Effector memory CD4-positive, alpha-beta T cell (primary cell): ENCODE measurements around the gene ATRAID.
"Not testable (repeated sequence)": the region's sequence is repeated elsewhere in the genome, so short reads cannot be mapped to it uniquely, and the experiment has no call there.

Experiments used
- DNase-seq, 3 donors: peaks; one replicate each; pipeline ENCODE4 v3.0.0-alpha.2; 2020
- H3K27ac ChIP-seq: 2 replicates; pipeline ENCODE4 v1.7.0; 2013; ENCODE audit warnings: mild to moderate bottlenecking, low read length, moderate library complexity; ENCODE audit not compliant: insufficient read depth, poor library complexity, severe bottlenecking
- H3K27me3 ChIP-seq: replicated peaks from 2 replicates; pipeline ENCODE4 v1.7.0; 2013; ENCODE audit warnings: mild to moderate bottlenecking, low read length; ENCODE audit not compliant: insufficient read depth, control insufficient read depth, poor library complexity, severe bottlenecking
- H3K36me3 ChIP-seq: 2 replicates; pipeline ENCODE4 v1.7.0; 2013; ENCODE audit warnings: mild to moderate bottlenecking, low read length, moderate library complexity; ENCODE audit not compliant: control insufficient read depth, insufficient read depth
- H3K4me1 ChIP-seq: 2 replicates; pipeline ENCODE4 v1.7.0; 2013; ENCODE audit warnings: low read length, mild to moderate bottlenecking; ENCODE audit not compliant: control insufficient read depth, insufficient read depth, poor library complexity, severe bottlenecking
- H3K4me3 ChIP-seq: 2 replicates; pipeline ENCODE4 v1.7.0; 2013; ENCODE audit warnings: low read length, low read depth, mild to moderate bottlenecking; ENCODE audit not compliant: insufficient read depth, poor library complexity, severe bottlenecking
- H3K9me3 ChIP-seq: 2 replicates; pipeline ENCODE4 v1.7.0; 2013; ENCODE audit warnings: mild to moderate bottlenecking, low read length, moderate library complexity; ENCODE audit not compliant: control insufficient read depth
- total RNA-seq, 3 donors: gene quantifications; one replicate each; lab custom pipeline; 2026; lab: John Stamatoyannopoulos, UW

The ATRAID gene, protein sequence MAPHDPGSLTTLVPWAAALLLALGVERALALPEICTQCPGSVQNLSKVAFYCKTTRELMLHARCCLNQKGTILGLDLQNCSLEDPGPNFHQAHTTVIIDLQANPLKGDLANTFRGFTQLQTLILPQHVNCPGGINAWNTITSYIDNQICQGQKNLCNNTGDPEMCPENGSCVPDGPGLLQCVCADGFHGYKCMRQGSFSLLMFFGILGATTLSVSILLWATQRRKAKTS
- 40.6 to 55.7 (median 51.7) reads per million in 3 donors for total RNA-seq

DNA sequence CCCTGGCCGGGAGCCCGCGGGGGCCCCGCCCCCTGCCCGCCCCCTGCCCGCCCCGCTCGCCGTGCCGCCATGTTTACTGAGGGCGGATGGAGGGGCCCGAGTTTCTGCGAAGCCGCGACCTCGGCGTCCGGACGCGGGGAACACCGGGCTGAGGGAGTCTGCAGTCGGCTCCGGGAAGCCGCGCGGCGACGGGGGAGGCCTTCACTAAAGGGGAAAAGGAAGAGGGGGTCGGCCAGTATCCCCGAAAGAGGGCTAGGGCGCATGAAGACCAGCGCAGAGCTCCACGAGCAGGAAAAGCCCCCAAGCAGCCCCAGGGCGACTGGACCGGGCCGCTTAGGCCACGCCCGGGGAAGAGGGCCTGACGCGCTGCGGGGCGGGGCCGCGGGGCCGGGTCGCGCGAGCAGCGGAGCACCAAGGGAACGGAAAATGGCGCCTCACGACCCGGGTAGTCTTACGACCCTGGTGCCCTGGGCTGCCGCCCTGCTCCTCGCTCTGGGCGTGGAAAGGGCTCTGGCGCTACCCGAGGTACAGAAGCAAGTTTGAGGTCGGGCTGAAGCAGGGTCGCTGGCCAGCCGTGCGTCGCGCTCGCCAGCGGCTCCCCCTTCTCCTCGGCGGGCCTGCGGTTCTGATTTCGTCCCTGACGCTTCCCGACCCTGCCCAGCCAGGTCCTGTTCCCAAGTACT, at the start of gene ATRAID, which contains the start of gene SLC5A6:
ATRAID (plus strand) TSS at position 99 of the 683 bp plus-strand sequence; CDS start at position 427, 328 bp downstream.
SLC5A6 (minus strand) TSS at position 326 of the 683 bp plus-strand sequence. CDS start 4,618 bp downstream, outside the sequence.
- Histone ChIP-seq H3K4me1 (peaks cover 16% of the 10 kb centered on the region), H3K9me3 (no peaks in the 10 kb centered on the region), H3K27me3 (no peaks in the 10 kb centered on the region), H3K4me3 (peak within 1 kb of the TSS; percentile 90), H3K27ac (peak within 1 kb of the TSS; percentile 99), H3K36me3 (peaks cover 7% of the 10 kb centered on the region)
- DNase-seq, result peak; percentile 70 to 82 (median 82)

- Histone ChIP-seq H3K36me3 (no peaks in the 10 kb centered on the region), H3K9me3 (no peaks in the 10 kb centered on the region), H3K4me1 (no peaks in the 10 kb centered on the region), H3K27me3 (no peaks in the 10 kb centered on the region), H3K4me3 (no peak overlapping the region), H3K27ac (no peak overlapping the region)
- no peak for DNase-seq
Measured at GRCh38 chr2:27162151-27163121, 49.4 kb upstream of the ATRAID start.

GRCh38 chr2:27164960-27165763, 46.7 kb upstream of the ATRAID start:
- DNase-seq, result no peak
- H3K4me3 ChIP-seq, result no peak overlapping the region
- no peaks in the 10 kb centered on the region for H3K27me3 ChIP-seq
- no peaks in the 10 kb centered on the region for H3K4me1 ChIP-seq
- no peaks in the 10 kb centered on the region for H3K9me3 ChIP-seq
- H3K27ac ChIP-seq, result no peak overlapping the region
- H3K36me3 ChIP-seq, result no peaks in the 10 kb centered on the region

GRCh38 chr2:27170581-27171337, 41.1 kb upstream of the ATRAID start:
- DNase-seq, result no peak
- Histone ChIP-seq H3K36me3 (no peaks in the 10 kb centered on the region), H3K27ac (no peak overlapping the region), H3K4me1 (no peaks in the 10 kb centered on the region), H3K27me3 (no peaks in the 10 kb centered on the region), H3K4me3 (no peak overlapping the region), H3K9me3 (no peaks in the 10 kb centered on the region)

GRCh38 chr2:27171351-27171848, 40.4 kb upstream of the ATRAID start:
- no peak for DNase-seq
- H3K4me1 ChIP-seq, result no peaks in the 10 kb centered on the region
- no peak overlapping the region for H3K4me3 ChIP-seq
- H3K36me3 ChIP-seq, result no peaks in the 10 kb centered on the region
- no peak overlapping the region for H3K27ac ChIP-seq
- no peaks in the 10 kb centered on the region for H3K9me3 ChIP-seq
- no peaks in the 10 kb centered on the region for H3K27me3 ChIP-seq

- no peaks in the 10 kb centered on the region for H3K27me3 ChIP-seq
- H3K4me1 ChIP-seq, result no peaks in the 10 kb centered on the region
- H3K36me3 ChIP-seq, result no peaks in the 10 kb centered on the region
- no peak overlapping the region for H3K27ac ChIP-seq
- H3K9me3 ChIP-seq, result no peaks in the 10 kb centered on the region
- no peak for DNase-seq
- H3K4me3 ChIP-seq, result no peak overlapping the region
Measured at GRCh38 chr2:27174638-27175037, 37.2 kb upstream of the ATRAID start.

DNA sequence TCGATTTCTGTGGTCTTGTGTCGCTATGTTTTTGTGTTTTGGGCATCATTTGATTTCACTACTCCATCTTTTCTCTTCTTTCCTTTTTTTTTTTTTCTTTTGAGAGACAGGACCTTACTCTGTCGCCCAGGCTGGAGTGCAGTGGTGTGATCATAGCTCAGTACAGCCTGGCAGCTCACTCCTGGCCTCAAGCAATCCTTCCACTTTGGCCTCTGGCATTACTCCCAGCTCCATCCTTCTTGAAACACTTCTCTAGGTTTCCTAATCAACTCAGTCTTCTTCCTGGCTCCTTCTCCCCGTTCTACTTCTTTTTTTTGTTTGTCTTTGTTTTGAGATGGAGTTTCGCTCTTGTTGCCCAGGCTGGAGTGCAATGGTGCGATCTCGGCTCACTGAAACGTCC, 36.5 kb upstream of the ATRAID start:
- no peaks in the 10 kb centered on the region for H3K4me1 ChIP-seq
- H3K27me3 ChIP-seq, result no peaks in the 10 kb centered on the region
- no peak overlapping the region for H3K27ac ChIP-seq
- no peaks in the 10 kb centered on the region for H3K9me3 ChIP-seq
- no peaks in the 10 kb centered on the region for H3K36me3 ChIP-seq
- no peak overlapping the region for H3K4me3 ChIP-seq
- no peak for DNase-seq

DNA sequence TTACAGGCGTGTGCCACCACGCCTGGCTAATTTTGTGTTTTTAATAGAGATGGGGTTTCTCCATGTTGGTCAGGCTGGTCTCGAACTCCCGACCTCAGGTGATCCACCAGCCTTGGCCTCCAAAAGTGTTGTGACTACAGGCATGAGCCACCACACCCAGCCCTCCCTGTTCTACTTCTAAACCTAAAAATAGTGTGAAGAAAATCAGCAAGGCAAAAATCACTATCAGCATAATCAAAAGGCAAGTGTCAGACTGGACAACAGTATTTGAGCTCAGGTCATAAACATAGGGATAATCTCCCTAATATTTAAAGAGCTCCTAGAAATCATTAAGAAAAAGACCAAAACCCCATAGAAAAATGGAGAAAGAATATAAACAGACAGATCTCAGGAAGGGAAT, 36.1 kb upstream of the ATRAID start:
- H3K9me3 ChIP-seq, H3K4me1 ChIP-seq, H3K4me3 ChIP-seq, H3K36me3 ChIP-seq, H3K27ac ChIP-seq, DNase-seq, H3K27me3 ChIP-seq: not testable (repeated sequence)
